NAMALWA (cell line): ENCODE results near the gene RNF220.

ENCODE experiments used
- DNase-seq: peaks from one replicate; pipeline ENCODE4 v3.0.0-alpha.2; 2015; ENCODE audit warnings: low spot score

RNF220 gene

DNA sequence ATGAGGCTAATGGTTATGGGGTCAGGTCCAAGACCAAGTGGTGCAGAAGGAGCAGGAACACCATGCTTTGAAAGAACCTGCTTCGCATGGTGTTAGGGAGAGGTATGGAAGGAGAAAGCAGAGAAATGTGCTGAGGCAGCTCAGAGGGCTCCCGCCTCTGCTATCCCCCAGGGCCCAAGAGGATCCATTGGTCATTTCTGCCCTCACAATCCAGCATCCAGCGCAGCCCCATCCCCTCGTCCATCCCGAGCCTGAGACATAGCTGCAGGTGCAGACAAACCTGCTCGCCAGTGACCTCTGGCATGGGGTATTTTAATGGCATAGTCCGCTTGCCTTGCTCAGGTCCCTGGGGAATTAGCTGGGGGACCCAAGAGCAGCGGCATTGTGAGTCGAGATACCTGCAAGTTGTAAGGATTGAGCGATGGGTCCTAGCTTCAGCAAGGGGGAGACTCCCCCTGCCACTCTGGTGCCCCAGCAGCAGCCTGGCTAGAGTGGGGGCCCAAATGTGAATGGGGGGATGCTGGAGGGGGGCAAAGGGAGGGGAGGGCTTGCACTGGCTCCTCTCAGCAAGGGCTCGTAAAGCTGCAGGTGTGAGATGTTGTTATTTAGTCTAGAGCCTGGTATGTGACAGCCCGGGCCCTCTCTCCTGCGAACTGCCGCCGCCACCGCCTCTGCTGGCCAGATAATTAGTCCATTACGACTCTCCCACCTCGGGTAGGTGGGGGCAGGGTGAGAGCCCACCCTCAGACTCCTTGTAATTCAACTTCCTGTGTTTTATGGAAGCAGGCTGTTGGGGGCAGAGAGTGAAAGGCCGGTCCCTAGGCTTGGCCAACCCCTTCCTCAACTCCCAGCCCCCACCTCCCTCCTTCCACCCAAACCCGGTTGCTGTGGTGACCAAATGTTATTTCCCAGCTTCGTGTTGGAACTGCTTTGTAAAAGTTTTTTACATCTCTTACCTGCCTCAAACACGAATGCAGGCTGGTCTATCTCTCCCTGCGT, 118.8 kb downstream of the RNF220 start:
- DNase-seq, result no peak

DNA sequence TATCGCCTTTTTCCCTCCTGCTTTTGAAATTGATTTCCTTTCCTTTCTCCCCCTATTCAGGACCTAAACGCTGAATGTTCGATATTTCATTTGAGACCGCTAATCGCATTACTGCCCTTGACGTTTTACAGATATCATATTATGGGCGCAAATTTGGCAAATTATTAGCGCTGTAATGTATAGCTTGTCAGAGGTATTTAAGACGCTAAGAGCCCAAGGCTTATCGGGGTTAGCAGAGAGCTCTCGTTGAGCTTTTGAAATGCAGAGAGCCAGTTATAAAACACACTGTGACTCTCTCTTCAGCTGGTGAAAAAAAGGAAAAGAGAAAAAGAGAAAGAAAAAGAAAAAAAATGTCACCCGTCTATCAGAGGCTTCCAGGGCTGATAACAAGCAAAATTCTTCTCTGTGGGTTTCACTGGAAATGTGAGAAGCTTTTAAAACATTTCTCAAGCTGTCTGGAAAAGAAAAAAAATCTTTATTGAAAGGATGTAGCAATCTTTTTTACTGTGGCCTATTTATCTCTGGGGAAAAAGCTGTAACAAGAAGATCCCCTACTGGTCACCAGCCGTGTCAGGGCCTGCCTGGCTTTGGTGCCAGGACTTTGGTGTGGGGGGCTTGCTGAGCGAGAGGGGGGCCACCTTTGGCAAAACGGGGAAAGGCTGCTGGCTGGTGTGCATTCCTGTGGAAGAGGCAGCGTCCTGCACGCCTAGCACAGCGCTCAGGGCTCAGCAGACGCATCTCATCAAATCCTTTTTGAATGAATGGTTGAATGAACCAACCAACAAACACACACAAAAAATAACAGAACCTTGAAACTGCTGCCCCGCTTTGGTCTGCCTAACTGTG, 119.8 kb downstream of the RNF220 start:
- no peak for DNase-seq

DNA sequence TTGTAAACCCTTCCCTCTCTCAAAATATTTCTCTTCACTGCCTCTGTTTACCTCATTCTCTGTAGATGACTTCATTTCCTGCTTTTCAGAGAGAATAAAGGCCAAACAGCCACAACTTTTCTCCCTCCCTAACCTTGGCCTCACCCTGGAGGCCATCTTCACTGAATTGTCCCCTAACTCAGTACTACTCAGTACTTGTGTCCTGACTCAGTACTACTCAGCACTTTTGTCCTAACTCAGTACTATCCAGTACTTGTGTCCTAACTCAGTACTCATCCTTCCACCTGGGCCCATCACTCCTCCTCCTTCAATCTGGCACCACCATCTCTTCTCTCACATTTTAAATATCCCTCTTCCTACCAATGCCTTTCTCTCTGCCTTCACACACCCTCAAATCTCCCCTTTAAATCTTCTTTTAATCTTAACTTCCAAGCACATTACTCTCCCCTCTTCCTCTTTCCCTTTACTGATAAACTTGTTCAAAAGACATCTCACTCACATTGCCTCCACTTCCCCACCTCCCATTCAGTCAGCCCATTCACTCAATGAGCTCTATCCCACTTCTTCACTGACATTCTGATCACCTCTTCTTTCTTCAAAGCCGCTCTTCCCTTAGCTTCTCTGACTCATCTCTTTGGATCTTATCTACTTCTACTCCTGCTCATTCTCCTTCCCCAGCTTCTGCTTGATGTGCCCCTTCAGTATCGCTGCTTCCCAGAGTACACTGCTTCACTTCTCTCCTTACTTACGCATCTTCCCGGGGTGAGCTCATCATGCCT, 121.4 kb downstream of the RNF220 start:
- no peak for DNase-seq

DNA sequence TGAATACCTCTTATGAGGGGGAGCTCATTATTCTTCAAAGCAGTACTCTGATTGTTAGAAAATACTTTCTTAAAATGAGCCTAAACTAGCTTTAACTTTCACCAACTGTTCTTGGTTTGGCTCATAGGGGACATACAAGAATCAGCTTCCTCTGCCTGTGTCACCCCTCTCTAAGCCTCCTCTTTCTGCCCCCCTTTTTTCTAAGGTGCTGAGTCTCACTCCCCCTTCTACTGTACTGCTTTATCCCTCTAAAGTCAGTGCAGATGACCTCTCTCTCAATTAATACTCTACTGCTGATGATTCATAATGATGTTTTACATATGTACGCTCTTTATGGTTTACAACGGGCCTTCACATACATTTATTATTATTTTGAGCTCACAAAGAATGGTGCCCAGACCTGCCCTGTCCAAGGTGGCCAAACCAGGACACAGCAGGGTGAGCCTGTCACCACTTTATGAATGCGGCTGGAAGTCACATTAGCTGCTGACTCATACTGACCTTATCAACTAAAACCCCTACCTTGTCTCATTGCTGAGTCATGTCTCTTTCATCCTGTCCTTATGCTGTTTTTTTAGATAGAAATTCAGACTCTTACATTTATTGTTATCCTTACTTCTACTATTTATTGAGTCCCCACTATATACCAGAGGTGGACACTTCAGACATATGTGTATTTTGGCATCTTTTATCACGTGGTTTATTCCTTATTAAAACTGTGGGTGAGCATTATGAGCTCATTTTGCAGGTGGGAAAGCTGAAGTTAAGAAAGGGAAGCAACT, 126.9 kb downstream of the RNF220 start:
- DNase-seq, result no peak

DNA sequence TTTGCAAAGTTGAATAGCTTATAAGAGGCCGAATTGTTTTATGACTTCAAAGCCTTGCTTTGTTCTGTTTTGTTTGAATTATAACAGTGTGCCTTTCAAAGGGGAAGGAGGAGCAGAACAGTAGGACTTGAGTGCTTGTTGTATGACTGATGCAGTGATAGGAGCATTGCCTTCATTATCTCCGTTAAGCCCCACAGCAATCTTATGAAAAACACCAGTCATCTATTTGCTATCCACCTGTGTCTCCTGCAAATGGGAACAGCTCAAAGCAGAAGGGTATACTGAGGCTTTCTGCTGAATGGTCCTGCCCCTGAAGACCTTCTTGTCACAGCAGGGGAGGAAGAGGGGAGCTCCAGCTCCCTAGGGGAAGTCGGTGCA, 127.5 kb downstream of the RNF220 start:
- no peak for DNase-seq

DNA sequence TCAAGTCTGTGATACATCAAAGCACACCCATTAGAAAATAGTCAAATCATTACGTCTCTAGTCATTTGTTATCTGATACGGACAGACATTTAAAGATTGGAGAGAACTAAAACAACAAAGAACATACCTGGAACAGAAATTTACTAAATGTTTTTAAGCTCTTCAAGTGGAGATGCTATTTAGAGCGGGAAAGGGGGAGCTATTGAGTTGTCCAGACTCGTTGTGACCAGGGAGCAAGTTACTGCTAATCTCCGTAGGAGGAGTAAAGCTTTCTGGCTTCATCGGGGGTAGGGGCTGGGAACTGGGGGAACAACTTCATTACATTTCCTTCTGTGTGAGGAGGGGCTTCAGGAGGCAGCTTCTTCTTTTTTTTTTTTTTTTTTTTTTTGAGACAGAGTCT, 129.7 kb downstream of the RNF220 start:
- DNase-seq, result no peak

DNA sequence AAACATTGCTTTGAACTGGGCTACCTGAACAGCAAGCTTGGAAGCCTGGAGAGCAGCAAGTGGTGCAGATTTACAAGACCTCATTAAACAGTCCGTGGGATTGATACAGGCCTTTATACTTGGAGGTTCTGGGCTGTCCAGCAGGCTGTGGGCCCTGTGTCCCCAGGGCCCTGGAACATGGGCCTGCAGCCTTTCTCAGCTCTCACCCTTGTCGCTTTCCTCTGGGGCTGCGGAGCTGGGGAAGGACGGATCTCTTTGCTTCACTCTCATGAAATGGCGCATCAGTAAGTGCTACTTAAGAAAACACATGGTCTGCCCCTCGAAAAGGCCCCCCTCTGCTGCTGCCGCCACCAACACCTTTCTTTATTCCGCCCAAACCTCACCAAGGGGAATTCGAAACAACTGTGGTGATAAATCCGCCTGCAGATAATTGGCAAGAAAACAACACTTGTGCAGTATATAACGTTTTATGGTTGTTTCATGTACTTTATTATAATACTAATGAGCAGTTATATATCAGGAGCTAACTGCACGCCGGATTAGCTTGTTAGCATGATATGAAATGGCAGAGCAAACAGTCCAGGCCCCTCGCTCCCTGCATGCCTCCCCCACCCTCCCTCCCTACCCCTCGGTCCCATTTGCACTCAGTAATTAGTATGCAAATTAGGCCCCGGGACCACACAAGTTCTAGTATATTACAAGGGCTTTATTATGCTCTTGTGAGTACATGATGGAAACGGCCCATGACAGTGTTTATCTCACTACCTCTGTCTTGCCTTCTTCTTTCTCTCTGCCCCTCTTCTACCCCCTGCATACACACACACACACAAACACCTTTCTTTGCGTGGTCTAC, 131.5 kb downstream of the RNF220 start:
- no peak for DNase-seq

DNA sequence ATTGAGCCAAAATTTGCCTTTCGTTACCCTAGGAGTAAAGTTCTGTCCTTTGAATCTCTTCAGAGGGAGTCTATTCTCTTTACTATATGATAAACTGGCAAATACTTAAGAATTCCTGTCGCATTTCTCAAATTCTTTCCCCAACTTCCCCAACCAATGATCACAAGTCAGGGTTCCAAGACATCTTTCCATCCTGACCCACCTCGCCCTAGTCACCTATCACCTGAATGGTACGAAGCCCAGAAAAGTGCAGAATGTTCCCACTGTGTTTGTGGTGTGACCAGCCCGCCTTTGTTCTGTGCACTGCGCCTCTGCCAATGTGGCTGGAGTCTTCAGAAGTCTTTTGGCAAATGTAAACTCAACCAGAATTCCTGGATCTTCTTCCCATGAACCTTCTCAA, 132.5 kb downstream of the RNF220 start:
- no peak for DNase-seq

DNA sequence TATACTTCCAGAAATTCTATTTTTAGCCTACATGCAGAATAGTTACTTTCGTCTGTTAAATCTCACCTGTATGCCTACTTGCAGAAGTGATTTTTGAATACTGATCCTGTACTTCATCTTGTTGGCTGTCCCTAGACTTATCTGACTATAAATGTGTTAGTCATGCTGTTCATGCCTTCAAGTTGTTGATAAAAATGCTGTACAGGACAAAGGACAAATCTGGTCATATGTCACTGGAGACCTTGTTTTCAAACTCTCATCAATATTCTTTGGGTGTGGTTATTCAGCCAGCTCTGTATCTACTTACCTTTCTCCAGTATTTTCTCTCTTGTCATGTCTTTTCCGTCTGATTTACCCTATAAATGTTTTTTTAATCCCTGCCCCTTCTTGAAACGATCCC, 132.9 kb downstream of the RNF220 start:
- no peak for DNase-seq

DNA sequence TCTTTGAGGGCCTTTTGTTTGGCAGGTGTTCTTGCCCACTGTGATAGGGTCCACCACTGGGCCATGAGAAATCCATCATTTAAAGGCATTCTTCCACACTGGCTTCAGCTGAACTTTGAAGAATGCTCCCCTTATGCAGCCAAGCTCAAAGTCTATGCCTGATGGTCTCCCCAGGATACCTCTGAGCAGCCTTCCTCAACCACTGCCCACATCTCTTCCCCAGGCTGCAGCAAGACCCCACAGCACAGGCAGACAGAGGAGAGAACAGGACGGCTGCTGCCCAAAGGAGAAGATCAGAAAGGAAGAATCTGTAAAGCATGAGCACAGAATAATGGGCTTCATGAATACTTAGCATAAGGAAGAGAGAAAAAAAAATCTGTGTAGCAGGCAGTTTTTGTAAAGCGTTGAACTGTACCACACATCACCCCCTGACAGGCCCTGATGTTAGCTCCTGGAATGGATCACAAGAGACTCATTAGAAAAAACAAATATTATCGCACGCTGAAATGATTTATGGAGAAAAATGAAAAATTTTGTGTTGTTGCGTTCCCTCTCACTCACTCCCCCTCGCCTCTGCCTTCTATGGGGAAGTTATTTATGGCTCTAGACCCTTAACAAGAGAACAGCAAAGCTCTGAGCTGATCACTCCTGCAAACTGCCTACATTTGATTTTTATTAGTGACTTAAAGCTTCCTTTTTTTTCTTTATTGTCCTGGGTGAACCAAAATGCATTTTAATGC, 135.1 kb downstream of the RNF220 start:
- DNase-seq, result no peak

DNA sequence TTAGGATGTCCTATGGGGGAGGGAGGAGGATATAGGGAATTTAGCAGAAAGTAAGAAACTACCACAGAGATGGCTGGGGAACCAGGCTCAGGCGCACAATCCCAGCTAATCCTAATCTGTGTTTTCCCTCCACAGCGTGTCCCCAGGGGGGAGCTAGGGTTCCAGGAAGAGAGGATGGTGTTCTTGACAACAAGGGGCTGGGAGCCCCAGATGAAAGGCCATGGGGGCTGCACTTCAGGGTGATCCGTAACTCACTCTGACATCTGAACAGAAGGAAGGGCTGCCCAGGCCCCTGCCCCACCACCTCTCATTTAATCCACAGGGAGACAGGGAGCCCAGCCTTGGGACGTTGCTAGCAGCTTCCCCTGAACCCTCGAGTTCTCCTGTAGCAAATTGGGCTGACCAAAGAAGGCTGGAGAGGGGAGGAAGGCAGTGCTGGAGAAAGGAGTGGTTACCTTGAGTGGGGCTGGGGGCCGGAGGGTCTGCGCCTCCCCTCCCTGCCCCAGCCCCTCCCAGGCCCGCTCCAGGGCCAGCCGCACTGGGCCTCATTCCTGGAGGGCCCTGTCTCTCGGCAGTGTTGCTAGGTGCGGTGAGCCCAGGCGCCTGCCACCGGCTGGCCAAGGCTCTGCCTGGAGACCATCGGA, 137.5 kb downstream of the RNF220 start:
- no peak for DNase-seq

DNA sequence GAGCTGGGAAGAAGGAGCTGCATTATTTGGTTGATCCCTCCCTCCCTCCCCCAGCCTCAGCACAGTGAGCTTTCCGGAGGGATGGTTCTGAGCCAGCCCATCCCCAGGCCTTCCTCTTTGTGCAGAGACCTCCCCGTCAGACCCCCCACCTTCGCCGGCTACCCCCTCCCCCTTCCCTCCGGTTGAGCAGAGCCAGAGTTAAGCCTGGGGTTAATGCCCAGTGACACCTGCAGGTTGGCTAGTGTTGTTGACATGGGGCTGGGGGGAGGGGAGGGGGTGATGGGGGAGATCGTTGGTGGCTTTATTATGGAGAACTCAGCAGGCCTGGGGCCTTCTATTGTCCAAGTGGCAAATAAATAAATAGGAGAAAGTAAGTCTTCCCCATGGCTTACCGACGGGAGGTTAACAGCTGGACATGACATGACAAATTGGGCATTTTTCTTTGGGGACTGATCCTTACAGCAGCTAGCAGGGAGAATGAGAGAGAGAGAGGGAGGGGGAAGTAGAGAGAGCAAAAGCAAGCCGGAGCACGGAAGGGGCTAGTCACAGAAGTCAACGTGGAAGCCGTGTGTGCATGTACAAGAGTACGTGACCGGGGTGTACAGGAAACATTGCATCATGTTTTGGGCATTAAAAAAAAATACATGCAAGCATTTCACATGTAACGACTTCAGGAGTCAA, 138.1 kb downstream of the RNF220 start:
- no peak for DNase-seq

DNA sequence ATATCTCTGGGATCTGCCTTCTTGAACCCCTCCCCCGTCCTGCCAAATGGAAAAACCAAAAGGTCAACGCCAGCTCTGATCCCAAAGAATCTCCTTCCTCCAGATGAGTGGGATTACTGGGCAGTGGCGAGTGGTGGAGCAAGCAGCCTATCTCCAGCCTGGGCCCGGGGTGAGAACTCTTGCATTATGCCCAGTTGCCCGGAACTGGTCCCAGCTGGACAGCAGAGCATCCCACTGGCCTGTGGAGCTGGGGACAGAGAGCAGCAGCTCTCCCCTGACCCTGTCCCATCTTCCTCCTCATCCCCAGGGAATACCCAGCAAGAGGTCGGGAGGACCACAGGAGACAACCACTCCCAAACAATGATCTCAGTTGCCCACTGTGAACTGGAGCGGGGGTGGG, 138.7 kb downstream of the RNF220 start:
- DNase-seq, result no peak

DNA sequence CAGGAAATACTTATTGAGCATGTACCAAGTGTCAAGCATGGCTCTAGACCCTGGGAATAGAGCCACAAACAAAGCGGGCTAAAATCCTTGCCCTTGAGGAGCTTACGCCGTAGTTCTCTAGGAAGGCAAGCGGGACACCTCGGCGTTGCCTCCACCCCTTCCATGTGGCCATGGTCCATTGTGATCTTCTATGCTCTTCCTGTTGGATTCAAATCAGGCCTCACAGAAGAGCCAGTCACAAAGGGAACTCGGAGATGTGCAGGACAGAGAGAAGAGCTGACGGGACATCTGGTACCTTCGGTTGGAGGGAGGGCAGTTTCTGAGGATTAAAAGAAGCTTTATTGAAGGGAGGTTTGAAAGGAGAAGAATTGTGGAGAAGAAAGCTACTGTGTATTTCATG, 139.9 kb downstream of the RNF220 start:
- DNase-seq, result no peak

DNA sequence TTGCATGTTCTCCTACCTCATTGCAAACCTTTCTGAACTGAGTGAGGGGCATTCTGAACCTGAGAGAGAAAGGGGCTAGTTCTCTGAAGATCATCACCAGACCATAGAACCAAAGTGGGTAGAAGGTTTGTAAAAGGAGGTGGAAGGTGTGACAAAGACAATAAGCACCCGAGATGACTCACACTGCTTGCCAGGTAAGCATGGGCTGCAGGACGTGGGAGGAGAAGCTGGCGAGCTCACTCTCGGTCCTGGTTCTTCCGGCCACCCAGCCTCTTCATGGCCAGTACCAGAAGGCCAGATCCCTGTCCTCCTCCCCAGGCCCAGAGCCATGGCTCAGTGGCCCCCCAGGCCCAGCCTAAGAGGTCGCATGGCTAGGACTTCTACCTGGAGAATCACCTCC, 140.9 kb downstream of the RNF220 start:
- no peak for DNase-seq

DNA sequence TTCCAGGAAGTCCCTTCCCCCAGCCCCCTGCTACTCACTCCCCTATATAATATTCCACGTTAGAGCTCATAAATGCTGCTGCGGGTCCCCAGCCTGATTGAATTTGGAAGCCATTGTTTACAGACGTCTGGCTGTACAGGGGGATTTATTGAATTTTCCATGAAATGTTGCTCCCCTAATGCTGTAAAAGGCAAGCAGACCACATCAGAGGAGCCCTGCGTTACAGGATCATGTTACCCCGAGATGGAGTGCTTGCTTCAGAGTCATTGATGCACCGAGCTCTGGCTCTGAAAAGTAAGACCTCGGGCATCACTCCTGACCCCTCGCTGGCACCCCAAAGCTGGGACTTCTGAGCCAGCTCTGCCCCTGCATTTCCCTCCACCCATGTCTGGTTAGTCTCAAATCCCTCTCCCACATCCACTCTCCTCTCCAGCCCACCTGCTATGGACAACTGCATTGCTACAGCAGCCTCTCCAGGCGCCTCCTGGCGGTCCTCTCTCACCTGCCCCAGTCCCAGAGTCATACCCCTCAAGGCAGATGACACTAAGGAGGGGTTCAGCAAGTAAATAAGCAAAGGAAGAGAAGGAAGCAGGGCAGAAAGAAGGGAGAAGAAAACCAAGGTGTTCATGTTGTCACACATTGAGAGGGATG, 141.5 kb downstream of the RNF220 start:
- DNase-seq, result no peak

DNA sequence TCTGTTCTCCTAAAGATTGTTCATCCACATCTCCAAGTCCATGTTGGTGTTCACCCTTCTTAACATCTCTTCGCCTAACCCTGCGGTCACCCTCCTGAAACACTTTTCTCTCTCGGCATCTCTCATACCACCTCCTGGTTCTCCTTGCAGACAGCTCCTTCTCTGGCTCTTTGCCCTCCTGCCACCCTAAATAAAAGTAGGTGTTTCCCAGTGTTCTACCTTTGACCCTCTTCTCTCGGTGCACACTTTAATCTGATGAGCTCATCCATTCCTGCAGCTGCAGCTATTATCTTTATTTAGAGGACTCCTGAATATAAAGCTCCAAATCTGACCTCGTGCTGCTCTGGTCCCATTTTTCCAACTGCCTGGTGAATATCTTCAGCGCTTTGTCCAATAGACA, 142.3 kb downstream of the RNF220 start:
- DNase-seq, result no peak

DNA sequence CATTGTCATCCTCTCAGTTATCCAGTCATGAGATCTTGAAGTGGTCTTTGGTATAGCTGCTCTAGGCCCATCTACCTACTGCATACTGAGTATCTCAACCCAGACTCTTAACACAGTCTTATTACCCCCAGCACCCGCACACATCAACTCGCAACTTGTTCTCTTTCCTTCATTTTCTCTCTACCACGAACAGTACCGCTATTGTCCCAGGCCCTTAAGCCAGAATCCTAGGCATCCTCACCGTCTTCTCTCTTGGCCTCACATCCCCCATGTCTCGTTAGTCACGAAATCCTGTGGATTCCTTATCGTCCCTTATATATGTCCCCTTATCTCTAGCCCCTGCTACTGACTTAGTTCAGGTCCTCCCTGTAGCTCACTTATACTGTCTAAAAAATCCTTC, 142.8 kb downstream of the RNF220 start:
- no peak for DNase-seq
